A673 (cell line): ENCODE data around the gene TXNL4B. TPM values are rescaled to one million over a fixed set of nuclear protein-coding genes. Genes with fewer than 3 reads are reported as not detected.

ENCODE experiments used
- BruUV-seq: library from RNA; stranded (reverse); fragments of 400-500 nt; replicated peaks from 2 replicates; lab custom pipeline; 2021; lab: Mats Ljungman, UMichigan
- CTCF ChIA-PET: fragments of 300-600 bp; sonication (Branson Sonifier 250); formaldehyde crosslinking; loops from one replicate; lab custom pipeline; 2022; ENCODE audit warnings: antibody characterized with exemption; lab: Charles Lee
- POLR2A ChIA-PET: fragments of 300-600 bp; sonication (Branson Sonifier 250); formaldehyde crosslinking; loops from one replicate; lab custom pipeline; 2022; ENCODE audit warnings: antibody characterized with exemption; ENCODE audit not compliant: low non-redundant PET; lab: Charles Lee
- DNase-seq: peaks from one replicate; pipeline ENCODE4 v3.0.0-alpha.2; 2015; ENCODE audit warnings: low spot score
- H3K27ac ChIP-seq: fragments of 200-600 bp; sonication (generic); 2 replicates; pipeline ENCODE4 v1.5.1; 2016; ENCODE audit warnings: mixed run types, low read depth, mild to moderate bottlenecking, mixed read lengths, antibody characterized with exemption, low read length; ENCODE audit not compliant: poor library complexity, severe bottlenecking
- H3K27me3 ChIP-seq: fragments of 200-600 bp; sonication (generic); replicated peaks from 2 replicates; pipeline ENCODE4 v1.6.1; 2017; ENCODE audit warnings: mixed run types, low read depth, mild to moderate bottlenecking, mixed read lengths, antibody characterized with exemption, low read length; ENCODE audit not compliant: insufficient read depth, poor library complexity
- H3K36me3 ChIP-seq: fragments of 200-600 bp; sonication (generic); 2 replicates; pipeline ENCODE4 v1.6.1; 2016; ENCODE audit warnings: mixed run types, mild to moderate bottlenecking, mixed read lengths, antibody characterized with exemption, low read length; ENCODE audit not compliant: insufficient read depth, poor library complexity, severe bottlenecking
- H3K4me1 ChIP-seq: fragments of 200-600 bp; sonication (generic); 2 replicates; pipeline ENCODE4 v1.6.1; 2017; ENCODE audit warnings: mixed run types, mild to moderate bottlenecking, mixed read lengths, antibody characterized with exemption, low read length; ENCODE audit not compliant: insufficient read depth, poor library complexity, severe bottlenecking
- H3K4me3 ChIP-seq: fragments of 200-600 bp; sonication (generic); 2 replicates; pipeline ENCODE4 v1.5.1; 2016; ENCODE audit warnings: low read depth, mixed run types, mild to moderate bottlenecking, mixed read lengths, low read length; ENCODE audit not compliant: poor library complexity, severe bottlenecking
- H3K9me3 ChIP-seq: fragments of 200-600 bp; sonication (generic); 2 replicates; pipeline ENCODE4 v1.6.1; 2016; ENCODE audit warnings: mixed run types, low read depth, mild to moderate bottlenecking, mixed read lengths, antibody characterized with exemption, low read length; ENCODE audit not compliant: poor library complexity, severe bottlenecking
- CTCF ChIP-seq: fragments of 300-800, 200-600 bp; sonication (generic); conservative IDR thresholded peaks from 2 replicates; pipeline ENCODE4 v1.5.1; 2017; ENCODE audit warnings: low read depth, mild to moderate bottlenecking, antibody characterized with exemption, low read length, moderate library complexity, mixed read lengths
- EZH2 ChIP-seq: fragments of 200-600 bp; sonication (generic); IDR thresholded peaks from 2 replicates; pipeline ENCODE4 v1.6.1; 2017; ENCODE audit warnings: borderline replicate concordance, low read depth, mild to moderate bottlenecking, mixed read lengths, antibody characterized with exemption, low read length; ENCODE audit not compliant: poor library complexity, severe bottlenecking
- intact Hi-C: fragments of 100-400 bp; cut with micrococcal nuclease; formaldehyde crosslinking; loops from one replicate; pipeline ENCODE4 v1.10.0; 2022; ENCODE audit not compliant: unreplicated experiment
- total RNA-seq: library from RNA; stranded (reverse); gene quantifications from 2 replicates; pipeline ENCODE4 v1.2.3, GENCODE V29; 2021

The TXNL4B gene
- total RNA-seq, 1 experiment from 2014 or later, result 15.8 TPM

DNA sequence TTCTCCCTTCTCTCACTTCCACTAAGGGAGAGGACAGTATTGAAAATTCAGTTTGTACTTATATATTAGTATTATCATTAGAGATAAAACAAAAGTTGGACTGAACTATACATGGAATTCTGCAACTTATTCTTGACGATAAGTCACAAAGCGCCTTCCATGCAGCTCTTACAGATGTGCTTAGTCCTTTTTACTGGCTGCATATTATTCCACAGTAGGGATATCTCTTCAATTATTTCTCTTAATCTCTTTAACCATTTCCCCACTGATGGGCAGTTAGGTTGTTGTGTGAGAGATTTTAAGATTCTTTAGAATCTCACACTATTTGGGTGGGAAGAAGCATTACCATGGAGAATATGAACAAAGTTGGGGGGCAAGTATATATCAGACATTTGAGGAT is 46.5 kb upstream of the TXNL4B start:
- POLR2A ChIA-PET, result no interaction called here
- H3K9me3 ChIP-seq, result no peaks in the 10 kb centered on the region
- H3K27me3 ChIP-seq, result peaks cover 16% of the 10 kb centered on the region
- H3K27ac ChIP-seq, result no peak overlapping the region
- intact Hi-C loops, result no loop called here
- no peaks in the 10 kb centered on the region for H3K36me3 ChIP-seq
- no peak overlapping the region for H3K4me3 ChIP-seq
- CTCF ChIA-PET, result no interaction called here
- no peak for DNase-seq
- TF ChIP-seq EZH2 (no peak), CTCF (no peak)
- H3K4me1 ChIP-seq, result no peaks in the 10 kb centered on the region
- BruUV-seq, result no TSS peak

- POLR2A ChIA-PET, result no interaction called here
These were observed 44.7 kb upstream of the TXNL4B start for GRCh38 chr16:72138064-72138572.

DNA sequence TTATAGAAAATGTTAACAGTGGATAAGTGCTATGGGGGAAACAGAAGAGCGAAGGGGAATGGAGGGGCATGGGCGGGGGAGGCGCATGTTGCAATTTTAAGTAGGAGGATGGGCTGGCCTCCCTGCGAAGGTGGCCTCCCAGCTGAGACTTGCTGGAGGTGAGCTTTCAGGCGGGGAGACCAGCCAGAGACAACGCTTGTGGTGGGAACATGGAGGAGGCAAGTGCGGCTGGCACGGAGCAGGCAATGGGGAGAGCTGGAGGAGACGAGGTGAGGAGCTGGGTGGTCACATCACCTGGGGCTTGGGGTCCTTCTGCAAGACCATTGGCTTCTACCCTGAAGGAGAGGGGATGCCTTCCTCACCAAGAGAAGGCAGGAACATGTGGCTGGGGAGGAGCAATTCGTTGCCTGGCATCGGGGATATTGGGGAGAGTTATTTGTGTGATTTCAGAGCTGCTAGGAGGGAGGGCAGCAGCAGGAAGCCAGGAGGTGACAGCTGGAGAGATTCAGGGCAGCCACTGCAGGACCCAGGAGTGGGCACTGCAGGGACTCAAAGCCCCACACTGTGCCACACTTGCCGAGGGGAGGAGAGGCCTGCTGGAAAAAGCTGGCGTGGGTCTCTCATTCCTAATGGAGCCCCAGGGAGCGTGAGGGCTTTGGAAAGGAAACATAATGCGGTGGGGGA is 44.1 kb upstream of the TXNL4B start:
- H3K27ac ChIP-seq, result no peak overlapping the region
- no TSS peak for BruUV-seq
- no peaks in the 10 kb centered on the region for H3K9me3 ChIP-seq
- CTCF ChIA-PET, result no interaction called here
- no peak for DNase-seq
- no peak for TF ChIP-seq CTCF
- TF ChIP-seq EZH2, result no peak
- H3K36me3 ChIP-seq, result no peaks in the 10 kb centered on the region
- intact Hi-C loops, result no loop called here
- POLR2A ChIA-PET, result no interaction called here
- no peak overlapping the region for H3K4me3 ChIP-seq
- H3K4me1 ChIP-seq, result no peaks in the 10 kb centered on the region
- H3K27me3 ChIP-seq, result peaks cover 16% of the 10 kb centered on the region

More at GRCh38 chr16:72138064-72138572, 44.7 kb upstream of the TXNL4B start:
- Histone ChIP-seq H3K27me3 (peaks cover 16% of the 10 kb centered on the region), H3K9me3 (no peaks in the 10 kb centered on the region), H3K36me3 (no peaks in the 10 kb centered on the region), H3K4me3 (no peak overlapping the region), H3K27ac (no peak overlapping the region), H3K4me1 (no peaks in the 10 kb centered on the region)
- no peak for TF ChIP-seq CTCF
- no peak for TF ChIP-seq EZH2
- no peak for DNase-seq
- intact Hi-C loops, result no loop called here
- no TSS peak for BruUV-seq
- CTCF ChIA-PET, result no interaction called here
